ENCODE data around the gene GARS1. TPM values are rescaled to one million over a fixed set of nuclear protein-coding genes. Genes with fewer than 3 reads are reported as not detected.

The GARS1 gene
- total RNA-seq, 1 experiment from 2014 or later = 139 TPM

GRCh38 chr7:30594048-30594539, 584 bp upstream of the GARS1 start:
- no peaks in the 10 kb centered on the region for H3K9me3 ChIP-seq (replicated peaks)
- no peaks in the 10 kb centered on the region for H3K27me3 ChIP-seq
- H3K4me3 ChIP-seq = peak overlapping the region; percentile 87
- peak; percentile 65 for DNase-seq
- peak overlapping the region; percentile 74 for H3K27ac ChIP-seq
- peaks cover 4% of the 10 kb centered on the region; the same call in 1 of the 2 replicates for H3K4me1 ChIP-seq
- H3K36me3 ChIP-seq = peaks cover 7% of the 10 kb centered on the region

GRCh38 chr7:30595436-30596013, 847 bp downstream of the GARS1 start:
- peak in 1 of 2 experiments; percentile 36 for DNase-seq
- peak overlapping the region; percentile 87 for H3K4me3 ChIP-seq
- no peaks in the 10 kb centered on the region for H3K27me3 ChIP-seq
- H3K27ac ChIP-seq = peak overlapping the region; percentile 74
- no peaks in the 10 kb centered on the region for H3K9me3 ChIP-seq (replicated peaks)
- peaks cover 20% of the 10 kb centered on the region for H3K36me3 ChIP-seq
- peaks cover 4% of the 10 kb centered on the region; the same call in 1 of the 2 replicates for H3K4me1 ChIP-seq

- Histone ChIP-seq H3K27ac (peak overlapping the region; percentile 74), H3K4me3 (peak overlapping the region; percentile 87), H3K9me3 (replicated peaks) (no peaks in the 10 kb centered on the region), H3K36me3 (peaks cover 26% of the 10 kb centered on the region), H3K4me1 (peaks cover 4% of the 10 kb centered on the region; the same call in 1 of the 2 replicates), H3K27me3 (no peaks in the 10 kb centered on the region)
- peak; percentile 12 to 50 for DNase-seq
Measured at GRCh38 chr7:30596014-30596641, 1.4 kb downstream of the GARS1 start.

GRCh38 chr7:30596721-30597120, 2.0 kb downstream of the GARS1 start:
- Histone ChIP-seq H3K36me3 (peaks cover 32% of the 10 kb centered on the region), H3K27ac (no peak overlapping the region), H3K27me3 (no peaks in the 10 kb centered on the region), H3K4me1 (peaks cover 4% of the 10 kb centered on the region; the same call in 1 of the 2 replicates), H3K4me3 (peak overlapping the region; percentile 87), H3K9me3 (replicated peaks) (no peaks in the 10 kb centered on the region)
- no peak for DNase-seq

GRCh38 chr7:30598121-30598876, 3.6 kb downstream of the GARS1 start:
- no peak for DNase-seq
- no peak overlapping the region for H3K27ac ChIP-seq
- H3K4me3 ChIP-seq = no peak overlapping the region
- no peaks in the 10 kb centered on the region for H3K27me3 ChIP-seq
- peaks cover 47% of the 10 kb centered on the region for H3K36me3 ChIP-seq
- no peaks in the 10 kb centered on the region for H3K9me3 ChIP-seq (replicated peaks)
- H3K4me1 ChIP-seq = peaks cover 4% of the 10 kb centered on the region; the same call in 1 of the 2 replicates

GRCh38 chr7:30604901-30605300, 10.2 kb downstream of the GARS1 start:
- Histone ChIP-seq H3K27me3 (no peaks in the 10 kb centered on the region), H3K36me3 (peaks cover 89% of the 10 kb centered on the region), H3K4me1 (no peaks in the 10 kb centered on the region), H3K4me3 (no peak overlapping the region), H3K9me3 (replicated peaks) (no peaks in the 10 kb centered on the region), H3K27ac (no peak overlapping the region)
- DNase-seq = no peak

GRCh38 chr7:30605832-30606231, 11.2 kb downstream of the GARS1 start:
- Histone ChIP-seq H3K27me3 (no peaks in the 10 kb centered on the region), H3K27ac (no peak overlapping the region), H3K4me1 (no peaks in the 10 kb centered on the region), H3K9me3 (replicated peaks) (no peaks in the 10 kb centered on the region), H3K4me3 (no peak overlapping the region), H3K36me3 (peaks cover 88% of the 10 kb centered on the region)
- DNase-seq = no peak

GRCh38 chr7:30612658-30613265, 18.1 kb downstream of the GARS1 start:
- H3K36me3 ChIP-seq = peaks cover 88% of the 10 kb centered on the region
- H3K27ac ChIP-seq = no peak overlapping the region

GRCh38 chr7:30613366-30614325, 19.0 kb downstream of the GARS1 start:
- Histone ChIP-seq H3K9me3 (replicated peaks) (no peaks in the 10 kb centered on the region), H3K27me3 (no peaks in the 10 kb centered on the region), H3K4me3 (no peak overlapping the region), H3K4me1 (no peaks in the 10 kb centered on the region), H3K36me3 (peaks cover 86% of the 10 kb centered on the region), H3K27ac (no peak overlapping the region)
- DNase-seq = no peak

More at GRCh38 chr7:30612658-30613265, 18.1 kb downstream of the GARS1 start:
- Histone ChIP-seq H3K9me3 (replicated peaks) (no peaks in the 10 kb centered on the region), H3K4me1 (no peaks in the 10 kb centered on the region), H3K27me3 (no peaks in the 10 kb centered on the region), H3K4me3 (no peak overlapping the region)
- no peak for DNase-seq

GRCh38 chr7:30616318-30616717, 21.6 kb downstream of the GARS1 start:
- H3K4me1 ChIP-seq = no peaks in the 10 kb centered on the region
- no peaks in the 10 kb centered on the region for H3K27me3 ChIP-seq
- no peaks in the 10 kb centered on the region for H3K9me3 ChIP-seq (replicated peaks)
- peaks cover 84% of the 10 kb centered on the region for H3K36me3 ChIP-seq
- H3K27ac ChIP-seq = no peak overlapping the region
- DNase-seq = no peak
- H3K4me3 ChIP-seq = no peak overlapping the region

- Histone ChIP-seq H3K9me3 (replicated peaks) (no peaks in the 10 kb centered on the region), H3K36me3 (peaks cover 82% of the 10 kb centered on the region), H3K4me3 (no peak overlapping the region), H3K27me3 (no peaks in the 10 kb centered on the region), H3K27ac (no peak overlapping the region), H3K4me1 (no peaks in the 10 kb centered on the region)
- no peak for DNase-seq
Measured at GRCh38 chr7:30617359-30617758, 22.7 kb downstream of the GARS1 start.

GRCh38 chr7:30618080-30618676, 23.5 kb downstream of the GARS1 start:
- H3K36me3 ChIP-seq = peaks cover 82% of the 10 kb centered on the region

GRCh38 chr7:30618961-30619360, 24.3 kb downstream of the GARS1 start:
- no peak overlapping the region for H3K4me3 ChIP-seq
- no peak overlapping the region for H3K27ac ChIP-seq
- no peak for DNase-seq
- no peaks in the 10 kb centered on the region for H3K4me1 ChIP-seq
- no peaks in the 10 kb centered on the region for H3K9me3 ChIP-seq (replicated peaks)
- peaks cover 82% of the 10 kb centered on the region for H3K36me3 ChIP-seq
- H3K27me3 ChIP-seq = no peaks in the 10 kb centered on the region

More at GRCh38 chr7:30618080-30618676, 23.5 kb downstream of the GARS1 start:
- no peaks in the 10 kb centered on the region for H3K4me1 ChIP-seq
- no peak overlapping the region for H3K27ac ChIP-seq
- no peaks in the 10 kb centered on the region for H3K9me3 ChIP-seq (replicated peaks)
- no peak for DNase-seq
- no peaks in the 10 kb centered on the region for H3K27me3 ChIP-seq
- no peak overlapping the region for H3K4me3 ChIP-seq
